H1 (cell line): ENCODE data around the gene IL1RL1. TPM values are rescaled to one million over a fixed set of nuclear protein-coding genes. Genes with fewer than 3 reads are reported as not detected.

Experiments used
- USF2 ChIP-seq: IDR thresholded peaks from 2 replicates; pipeline ENCODE4 v1.6.1; 2011; ENCODE audit warnings: low read length, improper control_type of control experiment
- polyA plus RNA-seq, 7 experiments: library from polyadenylated mRNA; depleted of rRNA in 3 of 7; stranded (reverse) in 5 of 7; unstranded in 2 of 7; fragments of >200 nt in 5 of 7; fragments of 200-250 nt in 2 of 7; gene quantifications; 1 replicate in 5 of 7; 2 replicates in 1 of 7; 4 replicates in 1 of 7; pipeline versions ENCODE4 v1.2.1 to v1.2.3, GENCODE V29; 2011 to 2013; ENCODE audit warnings: missing spikeins in 2 of 7, mixed read lengths in 2 of 7
- total RNA-seq: library from RNA; stranded (reverse); fragmentation: NEBNext Ultra II Directional; extraction: Animal tissue kit (Norgen Biotek cat#: 25700); gene quantifications from 2 replicates; pipeline ENCODE4 v1.2.1, GENCODE V29; 2021

Gene IL1RL1
- total and polyA plus RNA-seq, 2 of the 8 experiments (the other 6 are each of a cell fraction or from before 2014, with no cell fraction given) = not detected

GRCh38 chr2:102295566-102295965 lies 15.8 kb upstream of the IL1RL1 start (continued):
- no peak for TF ChIP-seq USF2
